Neutrophil (primary cell): ENCODE measurements around the gene SCN8A.

Experiments used
- H3K27ac ChIP-seq: fragments of 200-600 bp; sonication (generic); 2 replicates; pipeline ENCODE4 v1.5.1; 2016; ENCODE audit warnings: mild to moderate bottlenecking, moderate library complexity
- H3K27me3 ChIP-seq: fragments of 200-600 bp; sonication (generic); 2 replicates; pipeline ENCODE4 v1.6.0; 2016; ENCODE audit warnings: mild to moderate bottlenecking
- H3K36me3 ChIP-seq: fragments of 200-600 bp; sonication (generic); 2 replicates; pipeline ENCODE4 v1.5.1; 2017
- H3K4me1 ChIP-seq, 2 experiments: fragments of 200-600 bp in 1 of 2; sonication (generic) in 1 of 2; 1 replicate in 1 of 2; 2 replicates in 1 of 2; pipeline versions ENCODE4 v1.5.1 to v1.6.1; 2013 to 2016; ENCODE audit warnings: low read depth in 1 of 2, low read length in 1 of 2, mild to moderate bottlenecking in 1 of 2, moderate library complexity in 1 of 2; ENCODE audit not compliant: control insufficient read depth in 1 of 2, insufficient read depth in 1 of 2
- H3K4me3 ChIP-seq, 2 experiments: fragments of 200-600 bp in 1 of 2; sonication (generic) in 1 of 2; 1 replicate in 1 of 2; 2 replicates in 1 of 2; pipeline ENCODE4 v1.5.1; 2013 to 2016; ENCODE audit warnings: low read depth in 1 of 2, low read length in 1 of 2, mild to moderate bottlenecking in 1 of 2, moderate library complexity in 1 of 2
- H3K9me3 ChIP-seq: fragments of 200-600 bp; sonication (generic); 2 replicates; pipeline ENCODE4 v1.5.1; 2016
- CTCF ChIP-seq: fragments of 200-600 bp; sonication (generic); IDR thresholded peaks from 2 replicates; pipeline ENCODE4 v1.5.1; 2016; ENCODE audit warnings: antibody characterized with exemption

The SCN8A gene

GRCh38 chr12:51847643-51848325, 256.8 kb downstream of the SCN8A start:
- peaks cover 99% of the 10 kb centered on the region for H3K27me3 ChIP-seq
- H3K36me3 ChIP-seq = no peaks in the 10 kb centered on the region
- no peak overlapping the region for H3K27ac ChIP-seq
- peak overlapping the region in 1 of 2 experiments; percentile 21 for H3K4me3 ChIP-seq
- peaks cover 13 to 26% of the 10 kb centered on the region in 2 experiments for H3K4me1 ChIP-seq
- no peak for TF ChIP-seq CTCF
- H3K9me3 ChIP-seq = no peaks in the 10 kb centered on the region

- peak within 1 kb of the TSS in 1 of 2 experiments; percentile 21 for H3K4me3 ChIP-seq
- no peaks in the 10 kb centered on the region for H3K9me3 ChIP-seq
- no peaks in the 10 kb centered on the region for H3K36me3 ChIP-seq
- H3K4me1 ChIP-seq = peaks cover 13 to 26% of the 10 kb centered on the region in 2 experiments
- H3K27ac ChIP-seq = no peak within 1 kb of the TSS
- no peak for TF ChIP-seq CTCF
- H3K27me3 ChIP-seq = peaks cover 100% of the 10 kb centered on the region
Observed at GRCh38 chr12:51848326-51848727, 257.3 kb downstream of the SCN8A start, which contains the start of gene FIGNL2. TSS of gene FIGNL2 (minus strand) at chr12:51848718. CDS start at chr12:51822413, 26,305 bp downstream.

DNA sequence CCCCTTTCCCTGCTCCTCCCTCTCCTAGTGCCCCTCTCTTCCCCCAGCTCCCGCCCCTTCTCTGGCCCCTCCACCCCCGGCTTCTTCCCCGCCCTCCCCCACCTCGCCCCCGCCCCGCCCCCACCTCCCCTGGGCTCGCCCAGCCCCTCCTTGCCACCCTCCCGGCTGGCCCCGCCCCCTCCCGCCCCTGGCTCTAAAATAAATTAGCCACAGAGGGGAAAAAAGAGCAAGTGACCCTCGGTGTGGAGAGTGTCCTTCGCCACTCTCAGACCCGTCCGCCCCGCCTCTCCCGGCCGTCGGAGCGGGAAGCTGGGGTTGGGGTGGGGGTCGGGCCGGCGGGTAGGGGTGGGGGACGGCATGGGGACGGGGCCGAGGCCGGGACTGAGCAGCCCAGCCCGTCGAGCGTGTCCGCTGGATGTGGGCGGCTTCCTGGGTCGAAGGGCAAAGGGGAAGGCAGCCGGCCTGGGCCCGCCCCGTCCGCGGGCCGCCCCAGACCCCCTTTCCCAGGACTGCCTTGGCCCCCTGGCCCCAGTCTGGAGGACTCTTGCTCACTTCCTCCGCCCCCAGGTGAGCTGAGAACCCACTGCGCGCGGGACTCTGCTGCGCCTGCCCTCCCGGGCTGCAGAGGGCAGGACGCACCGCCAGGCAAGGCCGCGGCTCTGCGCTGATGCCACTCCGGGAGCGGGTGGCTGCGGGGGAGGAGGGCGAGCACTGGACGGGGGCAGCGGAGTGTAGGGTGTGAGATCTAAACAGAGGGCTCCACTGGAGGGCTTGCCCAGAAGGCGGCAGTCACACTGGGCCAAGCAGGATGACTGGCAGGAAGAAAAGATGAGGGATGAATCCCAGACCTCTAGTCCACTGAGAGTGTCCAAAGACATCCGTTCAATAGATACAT, 258.1 kb downstream of the SCN8A start:
- Histone ChIP-seq H3K4me3 (no peak overlapping the region), H3K36me3 (no peaks in the 10 kb centered on the region), H3K27me3 (peaks cover 97% of the 10 kb centered on the region), H3K4me1 (peaks cover 13 to 26% of the 10 kb centered on the region in 2 experiments), H3K9me3 (no peaks in the 10 kb centered on the region), H3K27ac (no peak overlapping the region)
- TF ChIP-seq CTCF = no peak

- peaks cover 92% of the 10 kb centered on the region for H3K27me3 ChIP-seq
- peaks cover 13 to 26% of the 10 kb centered on the region in 2 experiments for H3K4me1 ChIP-seq
- no peaks in the 10 kb centered on the region for H3K36me3 ChIP-seq
- no peak overlapping the region for H3K4me3 ChIP-seq
- no peak overlapping the region for H3K27ac ChIP-seq
- no peak for TF ChIP-seq CTCF
- H3K9me3 ChIP-seq = no peaks in the 10 kb centered on the region
Observed at GRCh38 chr12:51850081-51850964, 259.3 kb downstream of the SCN8A start.

- H3K4me1 ChIP-seq = peaks cover 13 to 26% of the 10 kb centered on the region in 2 experiments
- H3K4me3 ChIP-seq = no peak overlapping the region
- no peaks in the 10 kb centered on the region for H3K36me3 ChIP-seq
- peaks cover 91% of the 10 kb centered on the region for H3K27me3 ChIP-seq
- H3K27ac ChIP-seq = no peak overlapping the region
- H3K9me3 ChIP-seq = no peaks in the 10 kb centered on the region
- TF ChIP-seq CTCF = no peak
Observed at GRCh38 chr12:51850965-51851299, 259.9 kb downstream of the SCN8A start.
